Immature natural killer cell (primary cell): ENCODE data around the gene FIGNL2. TPM values are rescaled to one million over a fixed set of nuclear protein-coding genes. Genes with fewer than 3 reads are reported as not detected.

Source experiments
- DNase-seq, 3 donors: peaks; one replicate each; pipeline ENCODE4 v3.0.0; 2022; ENCODE audit warnings: mixed read lengths in 1 of 3
- H3K27ac Mint-ChIP-seq, 6 donors: one replicate each; pipeline ENCODE4 v1.8.0; 2020; ENCODE audit warnings: mixed read lengths in 6 of 6, mild to moderate bottlenecking in 5 of 6, inconsistent platforms in 4 of 6, moderate library complexity in 3 of 6
- H3K27me3 Mint-ChIP-seq, 3 donors: one replicate each; pipeline ENCODE4 v1.8.0; 2020 to 2021; ENCODE audit warnings: low read depth in 3 of 3, mild to moderate bottlenecking in 3 of 3, mixed read lengths in 3 of 3, moderate library complexity in 3 of 3, inconsistent platforms in 1 of 3
- H3K36me3 Mint-ChIP-seq, 3 donors: one replicate each; pipeline ENCODE4 v1.8.0; 2020; ENCODE audit warnings: mixed read lengths in 3 of 3, inconsistent platforms in 2 of 3, mild to moderate bottlenecking in 2 of 3
- H3K4me1 Mint-ChIP-seq, 2 donors: one replicate each; pipeline ENCODE4 v1.8.0; 2020; ENCODE audit warnings: inconsistent platforms in 2 of 2, mild to moderate bottlenecking in 2 of 2, mixed read lengths in 2 of 2, moderate library complexity in 1 of 2
- H3K4me3 Mint-ChIP-seq, 5 donors: one replicate each; pipeline ENCODE4 v1.8.0; 2020; ENCODE audit warnings: mild to moderate bottlenecking in 5 of 5, mixed read lengths in 5 of 5, inconsistent platforms in 3 of 5, moderate library complexity in 3 of 5
- H3K9me3 Mint-ChIP-seq, 6 donors: one replicate each; pipeline ENCODE4 v1.8.0; 2020; ENCODE audit warnings: mild to moderate bottlenecking in 6 of 6, mixed read lengths in 6 of 6, inconsistent platforms in 4 of 6, moderate library complexity in 3 of 6
- polyA plus RNA-seq, 3 donors: library from polyadenylated mRNA; unstranded; fragments of 300-500 nt; fragmentation: Illumina TruSeq; gene quantifications; one replicate each; pipeline ENCODE4 v1.2.3, GENCODE V29; 2021

The FIGNL2 gene
- polyA plus RNA-seq, 3 donors from 2014 or later: 0.07 TPM; not detected in 2

- DNase-seq: no peak
- H3K36me3 Mint-ChIP-seq: no peaks in the 10 kb centered on the region
- peak overlapping the region in 5 of 6 donors; percentile 23 to 74 (median 59) for H3K27ac Mint-ChIP-seq
- peaks cover 23 to 26% of the 10 kb centered on the region in 2 donors for H3K4me1 Mint-ChIP-seq
- H3K4me3 Mint-ChIP-seq: peak overlapping the region; percentile 71 to 82 (median 75)
- peaks cover 0 to 5% (median 2%) of the 10 kb centered on the region in 3 donors for H3K27me3 Mint-ChIP-seq
- H3K9me3 Mint-ChIP-seq: no peaks in the 10 kb centered on the region
These were observed 28.6 kb downstream of the FIGNL2 start for GRCh38 chr12:51819736-51820525.

DNA sequence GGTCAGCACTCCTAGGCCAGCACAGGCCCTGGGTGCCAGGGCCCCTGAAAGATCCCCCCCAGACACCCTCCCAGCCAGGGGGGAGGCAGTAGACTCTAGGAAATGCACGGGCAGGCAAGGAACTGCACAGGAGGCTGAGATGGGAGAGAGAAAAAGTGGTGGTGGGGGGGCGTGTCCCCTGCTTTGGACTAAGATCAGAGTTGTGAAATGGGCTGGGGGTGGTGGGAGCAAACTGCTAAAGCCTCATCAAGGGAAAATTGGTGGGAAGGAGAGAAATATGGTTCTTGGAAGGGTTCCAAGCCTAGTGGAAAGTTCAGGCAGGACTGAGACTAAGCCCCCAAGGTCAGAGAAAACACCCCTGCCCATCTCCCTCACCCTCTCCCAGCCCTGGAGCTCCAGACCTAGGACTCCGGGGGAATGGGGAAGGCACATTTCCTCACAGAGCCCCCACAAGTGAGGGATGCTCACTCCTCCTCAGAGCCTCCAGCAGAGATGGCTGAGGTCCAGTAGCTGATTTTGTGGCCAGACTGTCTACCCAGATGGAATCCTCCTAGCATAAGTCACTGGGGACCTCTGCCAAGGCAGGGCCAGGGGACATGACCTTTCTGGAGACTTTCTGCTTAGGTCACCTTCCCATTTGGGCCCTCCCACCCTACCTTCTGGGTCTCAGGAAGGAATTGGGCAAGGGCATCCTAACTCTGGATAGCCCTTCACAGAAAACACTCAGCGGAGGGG is 29.8 kb downstream of the FIGNL2 start:
- Mint-ChIP-seq H3K4me3 (no peak overlapping the region), H3K36me3 (no peaks in the 10 kb centered on the region), H3K27me3 (peaks cover under 1 to 5% (median 2%) of the 10 kb centered on the region in 3 donors), H3K4me1 (peaks cover 25 to 28% of the 10 kb centered on the region in 2 donors), H3K9me3 (no peaks in the 10 kb centered on the region), H3K27ac (no peak overlapping the region)
- DNase-seq: no peak

- Mint-ChIP-seq H3K27ac (no peak overlapping the region), H3K4me3 (peak overlapping the region in 1 of 5 donors; percentile 35), H3K9me3 (no peaks in the 10 kb centered on the region), H3K27me3 (peaks cover 2 to 5% (median 4%) of the 10 kb centered on the region in 3 donors), H3K4me1 (peaks cover 23 to 26% of the 10 kb centered on the region in 2 donors), H3K36me3 (no peaks in the 10 kb centered on the region)
- no peak for DNase-seq
These were observed 30.4 kb downstream of the FIGNL2 start for GRCh38 chr12:51818086-51818485.

- Mint-ChIP-seq H3K36me3 (no peaks in the 10 kb centered on the region), H3K4me1 (peaks cover 20 to 21% of the 10 kb centered on the region in 2 donors), H3K4me3 (peak overlapping the region in 4 of 5 donors; percentile 21 to 50 (median 38)), H3K27me3 (peaks cover 2 to 5% (median 4%) of the 10 kb centered on the region in 3 donors), H3K9me3 (no peaks in the 10 kb centered on the region), H3K27ac (peak overlapping the region in 1 of 6 donors; percentile 71)
- no peak for DNase-seq
These were observed 31.2 kb downstream of the FIGNL2 start for GRCh38 chr12:51817027-51817953.

DNA sequence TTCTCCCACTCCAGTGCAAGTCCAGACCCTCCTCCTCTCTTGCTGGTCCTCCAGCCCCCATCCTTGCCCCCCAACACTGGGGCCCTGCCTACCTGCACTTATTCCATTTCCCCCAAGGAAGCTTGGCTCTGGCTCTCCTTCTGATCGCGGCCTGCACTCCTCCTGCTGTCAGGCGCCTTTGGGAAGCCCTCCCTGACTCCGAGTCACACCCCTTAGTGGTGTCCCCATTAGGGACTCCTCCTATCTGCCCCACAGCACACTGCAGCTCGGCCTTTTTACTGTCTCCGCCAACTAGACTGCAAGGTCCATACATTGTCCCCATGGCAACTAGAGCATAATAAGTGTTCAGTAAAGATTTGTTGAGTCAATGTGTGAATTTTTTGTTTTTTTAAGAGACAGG is 32.9 kb downstream of the FIGNL2 start:
- Mint-ChIP-seq H3K4me1 (peaks cover 19 to 20% of the 10 kb centered on the region in 2 donors), H3K27ac (peak overlapping the region; percentile 43 to 89 (median 78))

DNA sequence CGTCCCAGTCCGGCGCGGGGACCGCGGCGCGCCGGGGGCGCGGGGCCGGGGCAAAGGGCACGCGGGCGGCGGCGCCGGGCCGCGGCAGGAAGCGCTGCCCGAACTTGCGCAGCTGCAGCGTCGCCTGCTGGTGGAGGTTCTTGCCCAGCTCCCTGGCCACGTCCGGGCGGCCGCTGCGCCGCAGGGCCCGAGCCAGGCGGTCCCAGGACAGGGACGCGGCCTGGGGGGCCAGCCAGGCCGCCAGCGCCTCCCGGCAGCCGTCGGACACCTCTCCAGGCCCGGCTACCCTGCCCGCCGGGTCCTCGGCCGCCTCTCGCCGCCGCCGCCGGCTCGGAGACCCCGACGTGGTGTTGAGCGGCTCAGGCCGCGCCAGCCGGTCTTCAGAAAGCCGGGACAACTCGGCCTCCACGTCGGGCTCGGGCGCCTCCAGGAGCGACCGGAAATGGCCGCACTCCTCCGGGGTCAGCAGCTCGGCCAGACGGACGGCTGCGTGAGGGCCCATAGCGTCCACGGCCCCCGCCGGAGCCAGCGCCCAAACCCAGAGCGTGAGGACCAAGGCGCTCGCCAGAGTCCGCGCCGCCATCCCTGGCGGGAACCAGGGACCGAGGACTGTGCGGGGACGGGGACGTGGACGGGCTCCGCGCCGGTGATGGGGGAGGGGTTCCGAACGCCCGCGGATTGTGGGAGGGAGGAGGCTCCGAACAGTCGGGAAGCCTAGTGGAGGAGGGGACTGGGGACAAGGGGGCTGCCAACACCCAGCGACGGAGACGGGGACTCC is 34.0 kb downstream of the FIGNL2 start:
- Mint-ChIP-seq H3K27ac (peak overlapping the region in 4 of 6 donors; percentile 79 to 89 (median 84)), H3K27me3 (peaks cover 1 to 4% (median 2%) of the 10 kb centered on the region in 3 donors), H3K9me3 (no peaks in the 10 kb centered on the region), H3K4me3 (peak overlapping the region; percentile 83 to 91 (median 87)), H3K36me3 (no peaks in the 10 kb centered on the region), H3K4me1 (peaks cover 13 to 14% of the 10 kb centered on the region in 2 donors)
- DNase-seq: peak; percentile 71 to 77 (median 74)

More for the DNA sequence above, 32.9 kb downstream of the FIGNL2 start:
- H3K9me3 Mint-ChIP-seq: no peaks in the 10 kb centered on the region
- no peak for DNase-seq
- peak overlapping the region; percentile 83 to 91 (median 87) for H3K4me3 Mint-ChIP-seq
- no peaks in the 10 kb centered on the region for H3K36me3 Mint-ChIP-seq
- peaks cover 2 to 5% (median 4%) of the 10 kb centered on the region in 3 donors for H3K27me3 Mint-ChIP-seq

DNA sequence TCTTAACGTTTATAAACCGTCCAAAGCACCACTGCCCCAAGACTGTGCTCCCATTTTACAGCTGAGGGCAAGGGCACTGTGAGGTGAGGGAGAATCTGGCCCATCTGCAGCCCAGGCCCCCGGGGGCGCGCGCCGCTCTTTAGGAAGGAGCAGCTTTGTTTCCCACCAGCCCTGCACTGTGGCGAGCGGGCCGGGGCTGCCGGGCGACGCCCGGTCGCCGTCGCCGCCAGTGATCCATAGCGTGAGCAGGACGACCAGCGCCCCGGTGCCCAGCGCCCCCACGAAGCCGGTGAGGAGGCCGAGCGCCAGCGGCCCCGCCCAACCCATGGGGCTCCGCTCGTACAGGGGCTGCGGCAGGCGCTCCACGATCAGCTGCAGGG is 34.6 kb downstream of the FIGNL2 start:
- no peak for DNase-seq
- H3K4me3 Mint-ChIP-seq: peak overlapping the region; percentile 55 to 72 (median 68)
- no peaks in the 10 kb centered on the region for H3K9me3 Mint-ChIP-seq
- peak overlapping the region in 2 of 6 donors; percentile 19 to 76 for H3K27ac Mint-ChIP-seq
- H3K36me3 Mint-ChIP-seq: no peaks in the 10 kb centered on the region
- peaks cover 12 to 14% of the 10 kb centered on the region in 2 donors for H3K4me1 Mint-ChIP-seq
- H3K27me3 Mint-ChIP-seq: peaks cover 1 to 4% (median 2%) of the 10 kb centered on the region in 3 donors

- Mint-ChIP-seq H3K27me3 (peaks cover 1 to 4% (median 2%) of the 10 kb centered on the region in 3 donors), H3K27ac (peak overlapping the region in 1 of 6 donors; percentile 31), H3K36me3 (no peaks in the 10 kb centered on the region), H3K9me3 (no peaks in the 10 kb centered on the region), H3K4me3 (peak overlapping the region in 4 of 5 donors; percentile 55 to 72 (median 64)), H3K4me1 (peaks cover 12 to 13% of the 10 kb centered on the region in 2 donors)
- no peak for DNase-seq
These were observed 35.6 kb downstream of the FIGNL2 start for GRCh38 chr12:51812871-51813270.

DNA sequence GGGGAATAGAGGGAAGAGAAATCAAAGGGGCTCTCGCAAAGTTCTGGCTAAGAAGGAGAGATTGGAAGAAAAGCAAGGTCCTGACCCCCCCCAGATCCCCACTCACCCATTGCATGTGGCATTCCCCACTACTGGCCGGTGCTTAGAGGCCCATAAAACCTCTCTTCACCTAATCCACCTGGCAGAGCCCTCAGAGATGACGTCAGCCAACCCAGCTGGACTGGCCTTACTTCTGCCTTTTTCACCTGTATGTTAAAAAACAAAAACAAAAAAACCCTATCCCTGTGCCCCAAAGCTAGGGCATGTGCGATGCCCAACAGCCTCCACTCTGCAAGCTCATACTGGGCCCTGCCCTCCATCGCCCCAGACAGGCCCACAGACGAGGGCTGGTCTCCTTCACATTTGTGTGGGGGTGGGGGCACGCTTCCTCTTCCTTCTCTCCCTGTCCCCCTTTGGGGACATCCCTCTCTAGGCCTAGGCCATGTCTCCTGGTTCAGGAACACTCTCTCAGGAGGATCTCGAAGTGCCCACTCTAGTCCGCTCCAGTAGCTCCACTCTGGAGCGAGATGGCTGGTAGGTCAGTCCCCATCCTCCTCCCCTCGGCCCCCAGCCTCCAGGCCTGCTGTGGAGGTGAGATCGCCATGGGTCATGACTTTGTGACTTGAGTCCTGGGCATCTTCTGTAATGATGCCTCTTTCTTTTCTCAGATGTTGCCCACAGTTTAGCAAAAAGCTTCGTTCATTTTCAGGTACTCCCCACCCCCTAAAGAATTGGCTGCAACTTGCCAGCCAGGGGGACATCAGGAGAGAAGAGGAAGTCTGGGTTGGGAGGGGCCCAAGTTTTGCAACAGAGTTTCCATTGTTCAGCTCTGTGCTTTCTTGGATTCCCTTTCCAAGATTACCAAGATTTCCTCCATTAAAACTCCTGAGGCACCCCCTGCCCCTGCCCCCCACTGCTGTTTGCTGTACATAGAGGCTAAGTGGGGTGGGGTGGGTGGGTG is 37.0 kb downstream of the FIGNL2 start:
- Mint-ChIP-seq H3K36me3 (no peaks in the 10 kb centered on the region), H3K9me3 (no peaks in the 10 kb centered on the region), H3K4me3 (no peak overlapping the region), H3K27ac (peak overlapping the region in 1 of 6 donors; percentile 34), H3K4me1 (peaks cover 12 to 13% of the 10 kb centered on the region in 2 donors), H3K27me3 (peaks cover 2 to 5% (median 4%) of the 10 kb centered on the region in 3 donors)
- no peak for DNase-seq

DNA sequence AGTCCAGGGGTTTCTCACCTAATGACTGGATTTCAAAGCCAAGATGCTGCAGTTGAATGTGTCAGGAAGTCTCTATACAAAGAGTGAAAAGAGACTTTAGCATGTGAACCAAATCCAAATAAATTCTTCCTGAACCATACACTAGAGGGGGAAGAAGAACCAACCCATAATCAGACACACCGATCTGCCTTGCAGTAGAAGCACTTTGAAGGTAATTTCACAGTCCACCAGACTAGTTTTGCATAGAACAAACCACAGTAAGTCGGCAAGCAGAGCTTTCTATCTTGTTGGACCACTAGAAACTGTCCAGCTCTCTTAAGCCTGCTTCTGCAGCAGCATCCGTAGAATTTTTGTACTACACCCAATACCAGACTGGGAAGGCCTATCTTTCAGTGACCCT is 39.3 kb downstream of the FIGNL2 start:
- Mint-ChIP-seq H3K27me3 (peaks cover 0 to 6% (median 4%) of the 10 kb centered on the region in 3 donors), H3K27ac (no peak overlapping the region)

DNA sequence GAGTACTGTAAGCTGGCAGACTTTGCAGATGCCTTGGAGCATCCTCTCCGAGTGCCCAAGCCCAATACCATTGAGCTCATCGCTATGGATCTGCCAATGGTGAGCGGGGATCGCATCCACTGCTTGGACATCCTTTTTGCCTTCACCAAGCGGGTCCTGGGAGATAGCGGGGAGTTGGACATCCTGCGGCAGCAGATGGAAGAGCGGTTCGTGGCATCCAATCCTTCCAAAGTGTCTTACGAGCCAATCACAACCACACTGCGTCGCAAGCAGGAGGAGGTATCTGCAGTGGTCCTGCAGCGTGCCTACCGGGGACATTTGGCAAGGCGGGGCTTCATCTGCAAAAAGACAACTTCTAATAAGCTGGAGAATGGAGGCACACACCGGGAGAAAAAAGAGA is 41.6 kb downstream of the FIGNL2 start:
- peaks cover 0 to 6% (median 2%) of the 10 kb centered on the region in 3 donors for H3K27me3 Mint-ChIP-seq
- H3K27ac Mint-ChIP-seq: no peak overlapping the region
- H3K9me3 Mint-ChIP-seq: no peaks in the 10 kb centered on the region
- H3K4me3 Mint-ChIP-seq: no peak overlapping the region
- H3K4me1 Mint-ChIP-seq: no peaks in the 10 kb centered on the region
- no peak for DNase-seq
- no peaks in the 10 kb centered on the region for H3K36me3 Mint-ChIP-seq

More for the DNA sequence above, 39.3 kb downstream of the FIGNL2 start:
- H3K4me1 Mint-ChIP-seq: peaks cover 0 to 2% of the 10 kb centered on the region in 2 donors
- no peak for DNase-seq
- no peaks in the 10 kb centered on the region for H3K36me3 Mint-ChIP-seq
- H3K4me3 Mint-ChIP-seq: no peak overlapping the region
- no peaks in the 10 kb centered on the region for H3K9me3 Mint-ChIP-seq
